Stimulated activated CD8-positive, alpha-beta memory T cell treated with anti-CD3 and anti-CD28 coated beads, Interleukin-7, amount 100 ng/mL, for 1 hour (primary cell): Measurements from ENCODE around the gene JOSD2.
A peak's percentile ranks its signal among the peaks of the same experiment; 100 is the strongest.

ENCODE experiments used
- DNase-seq, 2 donors: peaks; one replicate each; pipeline ENCODE4 v3.0.0-alpha.2; 2020; ENCODE audit warnings: low read depth in 2 of 2

JOSD2 gene

GRCh38 chr19:50511069-50511822, at the start of gene JOSD2:
JOSD2 (minus strand) TSS chr19:50511191; CDS start chr19:50510431, 760 bp downstream.
- DNase-seq, result peak; percentile 90 to 91

- DNase-seq, result no peak
Measured at GRCh38 chr19:50559636-50560035, 48.6 kb upstream of the JOSD2 start.

GRCh38 chr19:50558449-50558848, 47.5 kb upstream of the JOSD2 start:
- no peak for DNase-seq

GRCh38 chr19:50558039-50558438, 47.0 kb upstream of the JOSD2 start:
- DNase-seq, result no peak

GRCh38 chr19:50557009-50557613, 46.1 kb upstream of the JOSD2 start:
- no peak for DNase-seq

GRCh38 chr19:50556282-50557008, 45.5 kb upstream of the JOSD2 start:
- DNase-seq, result peak; percentile 27 to 56

GRCh38 chr19:50555450-50556281, 44.7 kb upstream of the JOSD2 start:
- DNase-seq, result no peak

GRCh38 chr19:50555033-50555432, 44.0 kb upstream of the JOSD2 start:
- no peak for DNase-seq

- no peak for DNase-seq
Measured at GRCh38 chr19:50554212-50554611, 43.2 kb upstream of the JOSD2 start.

- no peak for DNase-seq
Measured at GRCh38 chr19:50553134-50553703, 42.2 kb upstream of the JOSD2 start.

GRCh38 chr19:50552540-50552939, 41.5 kb upstream of the JOSD2 start:
- no peak for DNase-seq

GRCh38 chr19:50551715-50552187, 40.8 kb upstream of the JOSD2 start:
- DNase-seq, result no peak

- no peak for DNase-seq
Measured at GRCh38 chr19:50551034-50551714, 40.2 kb upstream of the JOSD2 start.

GRCh38 chr19:50550594-50550966, 39.6 kb upstream of the JOSD2 start:
- DNase-seq, result no peak

GRCh38 chr19:50549927-50550593, 39.1 kb upstream of the JOSD2 start:
- DNase-seq, result no peak

- no peak for DNase-seq
Measured at GRCh38 chr19:50549059-50549926, 38.3 kb upstream of the JOSD2 start.

- no peak for DNase-seq
Measured at GRCh38 chr19:50548191-50549058, 37.4 kb upstream of the JOSD2 start.
